Measurements from ENCODE around the gene SVBP.
"Not testable (repeated sequence)": the region's sequence is repeated elsewhere in the genome, so short reads cannot be mapped to it uniquely, and the experiment has no call there.

Gene SVBP

GRCh38 chr1:42816585-42817439, at the start of gene SVBP, which contains the start of gene ERMAP:
Gene SVBP (minus strand): TSS chr1:42817397. CDS start chr1:42816544, 853 bp downstream.
Gene ERMAP (plus strand): TSS chr1:42817122. CDS start chr1:42830449, 13,327 bp downstream.
- peak; percentile 98 for DNase-seq

GRCh38 chr1:42866549-42866948, 49.4 kb upstream of the SVBP start:
- no peak for DNase-seq

- DNase-seq: no peak
Measured at GRCh38 chr1:42861014-42861399, 43.8 kb upstream of the SVBP start.

DNA sequence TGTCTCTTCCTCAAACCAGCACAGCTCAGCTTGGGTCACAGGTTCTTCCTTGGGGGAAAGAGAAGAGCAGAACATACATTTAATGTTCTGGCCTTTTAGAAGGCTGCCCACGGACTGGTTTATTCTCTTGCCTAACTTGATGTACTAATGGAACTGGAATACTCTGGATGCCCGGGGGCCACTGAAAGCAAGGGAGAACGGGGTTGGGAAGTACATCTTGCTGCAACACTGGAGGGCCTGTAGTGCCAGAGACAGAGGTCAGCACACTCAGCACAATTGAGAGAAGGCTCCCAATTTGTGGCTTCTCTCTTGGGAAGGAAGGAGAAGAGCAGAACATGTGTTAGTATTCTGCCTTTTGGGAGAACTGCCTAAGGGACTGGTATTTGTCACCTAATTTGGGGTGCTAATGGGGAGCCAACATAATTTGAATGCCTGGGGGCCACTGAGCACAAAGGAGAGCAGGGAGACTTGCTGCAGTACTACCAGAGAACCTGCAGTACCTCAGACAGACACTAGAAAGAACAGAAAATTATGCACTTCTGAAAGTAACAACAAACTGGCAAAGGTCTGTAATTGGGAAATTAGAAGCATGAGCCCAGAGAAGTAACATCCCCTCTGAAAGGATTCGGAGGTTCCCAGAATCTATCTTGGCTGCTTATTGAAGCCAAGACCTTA, 43.3 kb upstream of the SVBP start:
- DNase-seq: no peak

- not testable (repeated sequence) for DNase-seq
Measured at GRCh38 chr1:42859366-42859765, 42.2 kb upstream of the SVBP start.

GRCh38 chr1:42856554-42856953, 39.4 kb upstream of the SVBP start:
- DNase-seq: not testable (repeated sequence)

DNA sequence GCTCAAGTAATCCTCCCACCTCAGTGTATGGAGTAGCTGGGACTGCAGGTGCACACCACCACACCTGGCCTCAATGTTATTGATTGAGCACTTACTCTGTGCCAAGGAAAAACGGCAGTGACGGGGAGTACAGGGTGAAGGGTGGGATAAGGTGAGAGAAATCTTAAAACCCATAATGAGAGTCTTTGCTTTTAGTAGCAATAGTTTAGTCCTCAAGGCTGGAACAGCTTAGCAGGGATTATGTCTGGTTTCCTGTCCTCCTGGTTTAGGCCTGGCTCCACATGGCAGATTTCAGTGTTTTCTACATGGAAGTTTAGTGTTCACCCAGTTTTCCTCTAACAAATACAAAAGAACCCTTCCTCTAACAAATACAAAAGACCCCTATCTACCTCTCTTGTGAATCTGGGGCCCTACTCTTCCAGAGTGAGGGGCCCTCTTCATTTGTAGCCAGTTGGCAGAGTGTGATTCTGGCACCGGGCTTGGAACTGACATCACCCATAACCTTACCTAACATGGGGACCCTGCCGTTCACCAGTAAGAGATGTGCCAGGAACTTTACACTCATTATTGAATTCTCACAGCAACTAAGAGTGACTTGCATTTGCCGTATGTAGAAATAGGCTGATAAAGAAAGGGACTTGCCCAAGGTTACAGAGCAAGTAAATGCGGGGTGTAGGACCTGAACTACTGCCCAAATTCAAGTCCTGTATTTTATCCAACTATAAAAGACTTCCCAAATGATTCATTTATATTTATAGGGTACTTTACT, 36.1 kb upstream of the SVBP start:
- no peak for DNase-seq

DNA sequence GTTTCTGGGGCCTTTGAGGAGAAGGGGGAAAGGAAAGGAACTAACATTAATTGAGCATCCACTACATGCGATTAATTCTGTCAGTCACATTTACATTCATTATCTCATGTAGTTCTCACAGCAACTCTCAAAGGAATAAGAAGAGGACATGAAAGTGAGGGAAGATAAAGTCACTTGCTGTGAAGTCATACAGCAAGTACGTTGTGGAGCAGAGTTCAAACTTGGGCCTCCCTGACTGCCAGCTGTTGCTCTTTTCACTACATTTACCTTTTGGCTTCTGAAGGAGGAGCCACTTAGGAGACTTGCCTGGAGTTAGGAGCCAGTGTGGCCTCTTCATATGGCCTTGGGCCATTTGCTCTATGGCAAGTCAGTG, 35.4 kb upstream of the SVBP start:
- no peak for DNase-seq

DNA sequence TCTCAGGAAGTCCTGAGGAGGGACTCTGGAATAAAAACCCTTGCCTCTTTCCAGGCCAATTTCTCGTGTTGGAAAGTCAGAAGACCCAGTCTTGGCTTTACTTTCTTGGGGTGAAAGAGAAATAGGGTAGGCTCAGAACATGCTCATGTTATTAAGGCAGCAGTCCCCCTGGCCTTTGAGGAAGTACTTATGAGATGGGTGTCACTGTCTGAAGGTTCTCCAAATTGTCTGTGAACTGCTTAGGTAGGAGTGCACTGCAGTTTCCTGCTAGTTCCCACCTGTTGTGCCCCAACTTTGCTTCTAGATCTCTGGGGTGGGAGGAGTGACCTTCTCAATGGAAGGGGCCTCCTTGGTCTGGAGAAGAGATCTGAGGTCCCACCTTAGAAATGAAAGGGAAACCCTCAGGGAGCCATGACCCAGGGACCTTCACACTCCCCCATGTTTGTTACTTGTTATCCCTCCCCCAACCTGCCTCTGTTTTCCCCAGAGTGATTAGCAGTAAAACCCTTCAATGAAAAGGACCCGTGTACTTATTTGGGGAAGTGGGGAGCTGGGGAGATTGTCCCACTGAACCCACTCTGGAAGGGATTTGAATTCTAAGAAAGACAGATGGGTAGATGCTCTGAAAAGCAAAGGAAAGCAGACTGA, 34.9 kb upstream of the SVBP start:
- DNase-seq: no peak

GRCh38 chr1:42851420-42851819, 34.2 kb upstream of the SVBP start:
- DNase-seq: no peak

DNA sequence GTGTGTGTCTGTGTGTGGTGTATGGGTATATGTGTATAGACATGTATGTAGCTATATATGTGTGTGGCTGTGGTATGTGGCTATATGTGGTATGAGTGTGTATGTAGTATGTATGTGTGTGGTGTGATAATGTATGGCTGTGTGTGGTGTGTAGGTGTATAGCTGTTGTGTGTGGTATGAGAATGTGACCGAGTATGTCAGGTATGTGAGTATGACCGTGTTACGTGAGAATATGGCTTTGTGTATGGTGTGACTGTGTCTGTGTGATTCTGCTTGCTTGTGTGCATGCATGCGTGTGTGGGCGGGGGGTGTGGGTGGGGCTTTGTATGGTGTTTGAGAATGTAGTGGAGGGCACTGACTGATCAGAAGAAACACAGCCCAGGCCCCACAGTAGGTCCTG, 32.7 kb upstream of the SVBP start:
- no peak for DNase-seq

GRCh38 chr1:42848823-42849537, 31.8 kb upstream of the SVBP start:
- no peak for DNase-seq

- no peak for DNase-seq
Measured at GRCh38 chr1:42847721-42848460, 30.7 kb upstream of the SVBP start.

DNA sequence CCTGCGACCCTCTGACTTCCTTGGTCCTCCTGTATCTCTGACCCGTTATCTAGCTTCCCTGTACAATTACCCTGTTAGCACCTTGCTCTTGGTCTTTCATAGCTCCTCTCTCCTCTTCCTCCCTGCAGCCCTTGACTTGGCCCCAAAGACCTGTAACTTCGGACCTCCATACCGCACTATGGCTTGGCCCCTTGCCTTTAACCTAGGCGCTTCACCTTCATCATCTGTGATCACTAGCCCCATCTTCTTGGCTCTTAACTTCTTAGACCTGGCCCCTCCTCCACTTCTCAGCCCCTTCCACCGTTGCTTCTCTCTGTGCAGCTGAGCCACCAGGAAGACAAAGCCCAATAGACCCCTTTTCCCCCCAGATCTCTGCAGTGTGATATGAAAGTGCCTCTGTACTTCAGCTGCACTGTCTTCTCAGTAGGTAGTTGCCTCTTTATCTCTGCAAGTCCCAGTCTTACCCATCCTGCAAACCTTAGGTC, 30.0 kb upstream of the SVBP start:
- DNase-seq: no peak

DNA sequence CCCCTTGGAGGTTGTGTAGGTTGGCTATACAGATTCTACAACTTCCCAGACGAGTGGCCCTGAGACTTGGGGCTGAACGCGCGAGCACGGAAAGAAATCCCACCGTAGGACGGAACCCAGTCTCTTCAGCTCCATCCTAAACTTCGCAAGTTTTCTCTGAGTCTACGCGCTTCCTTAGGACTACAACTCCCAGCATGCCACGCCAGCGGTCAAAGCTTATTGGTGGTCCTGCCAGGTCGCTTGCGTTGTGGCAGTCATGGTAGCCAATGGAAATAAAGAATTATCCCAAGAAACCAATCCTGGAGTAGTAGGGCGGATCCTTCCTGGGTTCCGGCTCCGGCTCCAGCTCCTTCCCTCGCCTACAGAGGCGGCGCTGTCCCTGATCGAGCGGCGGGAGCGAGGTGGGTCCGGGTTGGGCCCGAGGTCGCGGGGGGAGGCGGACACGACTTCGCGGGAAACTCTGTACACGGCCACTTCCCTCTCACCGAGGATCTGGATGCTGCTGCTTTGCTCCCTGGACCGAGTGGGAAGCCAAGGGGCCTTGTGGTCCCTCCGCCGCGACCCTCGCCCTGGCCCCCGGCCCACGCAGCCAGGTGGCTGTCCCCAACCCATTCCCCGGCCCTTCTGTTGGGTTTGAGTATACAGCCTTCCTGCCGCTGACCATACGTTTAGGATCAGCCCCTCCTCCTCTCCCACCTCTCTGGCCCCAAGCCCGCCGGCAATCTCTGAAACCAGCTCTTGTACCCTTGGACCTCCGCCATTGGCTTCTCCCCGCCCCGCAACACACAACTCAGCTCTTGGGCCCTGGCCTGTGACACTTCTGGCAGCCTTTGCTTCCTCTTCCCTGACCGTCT, 29.3 kb upstream of the SVBP start, which contains the start of gene ZNF691:
TSS of gene ZNF691 (plus strand) at position 357 of the 854 bp plus-strand sequence. CDS start 3,046 bp downstream, outside the sequence.
- DNase-seq: peak; percentile 95

DNA sequence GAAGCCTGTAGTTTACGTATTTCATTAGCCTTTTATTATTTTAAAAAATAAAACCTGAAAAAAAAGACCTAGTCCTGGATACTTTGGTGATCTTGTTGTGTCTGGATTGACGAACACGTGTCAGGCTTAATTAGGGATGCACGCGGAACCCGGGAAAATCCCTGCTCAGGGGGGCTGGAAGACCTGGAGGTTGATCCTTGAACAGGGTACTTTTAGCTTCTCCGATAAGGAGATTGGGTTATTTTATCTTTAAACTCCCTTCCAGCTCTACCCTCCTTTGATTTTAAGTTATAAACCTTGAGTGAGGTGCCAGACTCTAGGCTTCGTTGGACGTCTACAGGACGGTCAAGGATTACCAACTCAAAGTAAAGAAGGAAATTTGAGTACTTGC, 28.7 kb upstream of the SVBP start:
- DNase-seq: no peak

GRCh38 chr1:42845193-42845592, 28.0 kb upstream of the SVBP start:
- DNase-seq: no peak

DNA sequence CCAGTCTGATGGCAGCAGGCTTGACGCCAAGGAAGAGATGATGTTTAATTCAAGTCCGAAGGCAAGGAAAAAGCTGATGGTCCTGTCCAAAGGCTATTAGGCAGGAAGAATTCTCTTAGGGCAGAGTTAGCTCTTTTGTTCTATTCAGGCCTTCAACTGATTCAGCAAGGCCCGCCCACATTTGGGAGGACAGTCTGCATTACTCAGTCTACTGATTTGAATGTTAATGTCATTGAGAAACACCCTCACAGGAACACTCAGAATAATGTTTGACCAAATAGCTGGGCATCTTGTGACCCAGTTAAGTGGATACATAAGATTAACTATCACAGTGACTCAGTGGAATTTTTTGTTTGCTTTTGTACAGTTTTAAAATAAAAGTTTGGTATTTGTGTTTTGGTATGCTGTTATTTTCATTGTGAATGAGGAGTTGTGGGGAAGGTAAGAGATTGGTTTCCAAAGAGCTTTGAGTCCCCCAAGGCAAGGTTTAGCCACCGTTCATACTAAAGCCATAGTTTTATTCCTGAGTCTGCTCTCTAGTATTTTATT, 27.5 kb upstream of the SVBP start:
- DNase-seq: no peak

GRCh38 chr1:42841440-42842147, 24.4 kb upstream of the SVBP start:
- DNase-seq: no peak
